Measurements from ENCODE around the gene MGAT5.

The MGAT5 gene

GRCh38 chr2:134447669-134448068, 193.8 kb downstream of the MGAT5 start:
- DNase-seq (ENCODE audit: low spot score), result no peak

- DNase-seq (ENCODE audit: low spot score), result no peak
Measured at GRCh38 chr2:134448650-134449049, 194.8 kb downstream of the MGAT5 start.

GRCh38 chr2:134449157-134449556, 195.3 kb downstream of the MGAT5 start:
- no peak for DNase-seq (ENCODE audit: low spot score)

GRCh38 chr2:134449751-134450513, 196.1 kb downstream of the MGAT5 start:
- no peak for DNase-seq (ENCODE audit: low spot score)

- no peak for DNase-seq (ENCODE audit: low spot score)
Measured at GRCh38 chr2:134451347-134451630, 197.4 kb downstream of the MGAT5 start.

- no peak for DNase-seq (ENCODE audit: low spot score)
Measured at GRCh38 chr2:134452042-134452733, 198.3 kb downstream of the MGAT5 start.

- no peak for DNase-seq (ENCODE audit: low spot score)
Measured at GRCh38 chr2:134453476-134453875, 199.6 kb downstream of the MGAT5 start.

GRCh38 chr2:134453973-134454372, 200.1 kb downstream of the MGAT5 start:
- DNase-seq (ENCODE audit: low spot score), result no peak

- no peak for DNase-seq (ENCODE audit: low spot score)
Measured at GRCh38 chr2:134454426-134454825, 200.6 kb downstream of the MGAT5 start.

GRCh38 chr2:134454931-134455330, 201.1 kb downstream of the MGAT5 start:
- DNase-seq (ENCODE audit: low spot score), result no peak

- no peak for DNase-seq (ENCODE audit: low spot score)
Measured at GRCh38 chr2:134455426-134455825, 201.6 kb downstream of the MGAT5 start.

GRCh38 chr2:134457353-134457752, 203.5 kb downstream of the MGAT5 start:
- DNase-seq (ENCODE audit: low spot score), result no peak

- DNase-seq (ENCODE audit: low spot score), result no peak
Measured at GRCh38 chr2:134457765-134458472, 204.0 kb downstream of the MGAT5 start.

GRCh38 chr2:134458473-134458853, 204.6 kb downstream of the MGAT5 start:
- no peak for DNase-seq (ENCODE audit: low spot score)

- DNase-seq (ENCODE audit: low spot score), result no peak
Measured at GRCh38 chr2:134458950-134459349, 205.1 kb downstream of the MGAT5 start.

GRCh38 chr2:134459706-134460406, 206.0 kb downstream of the MGAT5 start:
- DNase-seq (ENCODE audit: low spot score), result no peak

- peak; percentile 60 for DNase-seq (ENCODE audit: low spot score)
Measured at GRCh38 chr2:134460583-134460998, 206.7 kb downstream of the MGAT5 start.

GRCh38 chr2:134461511-134461910, 207.6 kb downstream of the MGAT5 start:
- DNase-seq (ENCODE audit: low spot score), result no peak

GRCh38 chr2:134462275-134462674, 208.4 kb downstream of the MGAT5 start:
- no peak for DNase-seq (ENCODE audit: low spot score)

GRCh38 chr2:134462791-134463698, 209.2 kb downstream of the MGAT5 start:
- no peak for DNase-seq (ENCODE audit: low spot score)

GRCh38 chr2:134463699-134464022, 209.8 kb downstream of the MGAT5 start:
- no peak for DNase-seq (ENCODE audit: low spot score)

All from hepatic stellate cell (primary cell).